ENCODE results near the gene P2RY12. TPM values are rescaled to one million over a fixed set of nuclear protein-coding genes. Genes with fewer than 3 reads are reported as not detected.

The P2RY12 gene
- total RNA-seq, 1 experiment from 2014 or later, result not detected

DNA sequence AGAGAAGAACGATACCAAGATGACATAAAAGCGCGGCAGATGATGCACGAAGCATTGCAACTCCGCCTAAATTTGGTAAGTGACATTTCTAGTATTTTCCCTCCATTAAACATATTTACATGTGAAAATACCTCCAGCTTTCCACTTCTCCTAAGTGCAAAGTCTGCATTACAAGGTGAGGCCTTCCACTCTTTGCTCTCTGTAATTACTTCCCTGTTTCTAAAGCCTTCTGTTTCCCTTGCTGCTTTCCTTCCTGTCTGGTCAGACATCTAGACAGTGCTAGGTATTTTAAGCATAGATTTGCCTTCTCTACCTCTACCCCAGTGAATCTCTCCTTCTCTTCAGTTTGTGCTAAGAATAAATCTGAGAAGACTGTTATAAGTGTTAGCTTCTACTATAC is 1.9 kb downstream of the P2RY12 start:
- no peak for DNase-seq
- Histone ChIP-seq H3K9ac (ENCODE audit: low read length) (no peak overlapping the region), H3K9me2 (replicated peaks; ENCODE audit: low read length) (no peaks in the 10 kb centered on the region), H3K27me3 (ENCODE audit: low read length) (no peaks in the 10 kb centered on the region), H4K20me1 (ENCODE audit: low read length) (no peaks in the 10 kb centered on the region), H3K79me2 (ENCODE audit: low read length) (no peaks in the 10 kb centered on the region), H3K9me3 (ENCODE audit: low read length) (no peaks in the 10 kb centered on the region), H3K4me3 (ENCODE audit: low read length) (no peak overlapping the region), H3K4me1 (ENCODE audit: insufficient read depth, low read length) (no peaks in the 10 kb centered on the region), H3K27ac (ENCODE audit: low read length) (no peak overlapping the region), H3K4me2 (ENCODE audit: low read length) (no peak overlapping the region), H3K36me3 (ENCODE audit: low read depth, low read length) (no peaks in the 10 kb centered on the region), H3F3A (ENCODE audit: low read length, unreplicated experiment) (no peaks in the 10 kb centered on the region), H2AFZ (ENCODE audit: low read length) (no peak overlapping the region)
- TF ChIP-seq, protein P1, sequence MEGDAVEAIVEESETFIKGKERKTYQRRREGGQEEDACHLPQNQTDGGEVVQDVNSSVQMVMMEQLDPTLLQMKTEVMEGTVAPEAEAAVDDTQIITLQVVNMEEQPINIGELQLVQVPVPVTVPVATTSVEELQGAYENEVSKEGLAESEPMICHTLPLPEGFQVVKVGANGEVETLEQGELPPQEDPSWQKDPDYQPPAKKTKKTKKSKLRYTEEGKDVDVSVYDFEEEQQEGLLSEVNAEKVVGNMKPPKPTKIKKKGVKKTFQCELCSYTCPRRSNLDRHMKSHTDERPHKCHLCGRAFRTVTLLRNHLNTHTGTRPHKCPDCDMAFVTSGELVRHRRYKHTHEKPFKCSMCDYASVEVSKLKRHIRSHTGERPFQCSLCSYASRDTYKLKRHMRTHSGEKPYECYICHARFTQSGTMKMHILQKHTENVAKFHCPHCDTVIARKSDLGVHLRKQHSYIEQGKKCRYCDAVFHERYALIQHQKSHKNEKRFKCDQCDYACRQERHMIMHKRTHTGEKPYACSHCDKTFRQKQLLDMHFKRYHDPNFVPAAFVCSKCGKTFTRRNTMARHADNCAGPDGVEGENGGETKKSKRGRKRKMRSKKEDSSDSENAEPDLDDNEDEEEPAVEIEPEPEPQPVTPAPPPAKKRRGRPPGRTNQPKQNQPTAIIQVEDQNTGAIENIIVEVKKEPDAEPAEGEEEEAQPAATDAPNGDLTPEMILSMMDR (conservative IDR thresholded peaks at IDR 0.05; ENCODE audit: low read depth, low read length), result no peak
- no peak for TF ChIP-seq EZH2 (IDR thresholded peaks at IDR 0.05; ENCODE audit: low read length, unreplicated experiment)
- TF ChIP-seq EZH2phosphoT487 (IDR thresholded peaks at IDR 0.05; ENCODE audit: borderline replicate concordance, low read length), result no peak
- ChIA-PET CTCF (no interaction called here), POLR2A (ENCODE audit: unreplicated experiment) (no interaction called here)
- ATAC-seq, result no peak
- no TSS peak for BruUV-seq (replicated peaks)
- intact Hi-C loops (cut with micrococcal nuclease), result no loop called here

DNA sequence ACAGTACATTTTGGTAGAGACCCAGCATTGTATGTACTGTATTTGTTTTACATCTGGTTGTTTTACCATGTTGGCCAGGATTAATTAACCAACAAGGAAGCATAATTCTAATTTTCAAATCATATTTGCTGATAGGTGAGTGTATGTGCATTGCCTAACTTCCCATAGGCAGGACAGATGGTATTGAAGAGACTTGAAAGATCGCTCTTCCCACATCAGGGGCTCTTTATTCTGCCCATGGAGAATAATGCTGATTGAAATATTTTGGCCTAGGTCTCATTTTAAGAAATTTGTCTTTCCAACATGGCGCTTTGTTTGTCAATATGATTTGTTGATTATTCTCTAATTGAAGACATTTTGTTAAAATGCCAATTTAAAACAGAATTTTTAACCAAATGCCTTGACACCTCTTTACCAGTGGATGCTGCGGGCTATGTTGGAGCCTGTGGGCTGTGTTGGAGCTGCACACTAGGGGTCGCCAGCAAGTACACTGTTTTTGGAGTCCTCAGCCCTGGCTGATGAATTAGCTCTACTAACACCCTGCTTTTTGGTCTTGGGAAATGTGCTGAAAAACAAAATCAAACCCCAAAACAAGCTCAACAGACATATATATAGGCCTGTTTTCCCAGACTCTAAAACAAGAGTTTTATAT is 5.3 kb downstream of the P2RY12 start:
- Histone ChIP-seq H3K27me3 (ENCODE audit: low read length) (no peaks in the 10 kb centered on the region), H2AFZ (ENCODE audit: low read length) (no peak overlapping the region), H3K36me3 (ENCODE audit: low read depth, low read length) (no peaks in the 10 kb centered on the region), H3K4me3 (ENCODE audit: low read length) (no peak overlapping the region), H3K4me1 (ENCODE audit: insufficient read depth, low read length) (no peaks in the 10 kb centered on the region), H3K9me3 (ENCODE audit: low read length) (no peaks in the 10 kb centered on the region), H3F3A (ENCODE audit: low read length, unreplicated experiment) (no peaks in the 10 kb centered on the region), H3K27ac (ENCODE audit: low read length) (no peak overlapping the region), H3K4me2 (ENCODE audit: low read length) (no peak overlapping the region), H3K79me2 (ENCODE audit: low read length) (no peaks in the 10 kb centered on the region), H3K9ac (ENCODE audit: low read length) (no peak overlapping the region), H4K20me1 (ENCODE audit: low read length) (no peaks in the 10 kb centered on the region), H3K9me2 (replicated peaks; ENCODE audit: low read length) (no peaks in the 10 kb centered on the region)
- no TSS peak for BruUV-seq (replicated peaks)
- ATAC-seq, result peak; percentile 97
- DNase-seq, result peak; percentile 57
- intact Hi-C loops (cut with micrococcal nuclease), result no loop called here
- CTCF ChIA-PET, result interaction anchor here (1.0 to 2.1 kb wide), 2 partner anchors 60 to 88 kb away, joined by 3 to 10 read pairs; no protein-coding TSS in a partner anchor
- POLR2A ChIA-PET (ENCODE audit: unreplicated experiment), result no interaction called here
- TF ChIP-seq, protein P1 (conservative IDR thresholded peaks at IDR 0.05; ENCODE audit: low read depth, low read length), result peak; percentile 88
- TF ChIP-seq EZH2phosphoT487 (IDR thresholded peaks at IDR 0.05; ENCODE audit: borderline replicate concordance, low read length), result no peak

DNA sequence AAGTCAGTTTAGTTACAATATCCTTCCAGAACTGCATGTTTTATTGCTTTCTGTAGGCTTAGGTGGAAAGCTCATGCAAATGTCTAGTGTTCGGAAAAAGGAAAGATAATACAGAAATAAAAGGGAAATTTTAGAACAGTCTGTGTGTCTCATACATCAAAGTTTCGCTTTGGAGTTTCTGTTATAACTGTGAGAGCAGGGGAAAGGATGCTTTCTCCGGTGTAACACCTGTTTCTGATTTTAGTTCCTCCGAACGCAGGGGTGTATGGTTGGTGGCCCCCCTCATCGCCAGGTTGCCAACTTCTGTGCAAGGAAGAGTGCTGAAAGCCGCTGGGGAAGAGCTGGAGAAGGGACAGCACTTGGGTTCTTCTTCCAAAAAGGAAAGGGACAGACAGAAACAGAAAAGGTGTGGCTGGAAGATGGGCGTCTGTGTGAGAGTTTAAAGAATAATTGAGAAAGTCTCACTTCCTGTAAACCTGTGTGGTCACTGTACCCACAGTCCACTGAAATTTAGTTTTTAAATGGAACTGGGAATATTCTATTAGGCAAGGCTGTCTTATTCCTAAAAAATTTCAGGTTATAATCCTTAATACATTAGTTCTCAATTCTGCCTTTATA is 6.7 kb downstream of the P2RY12 start:
- POLR2A ChIA-PET (ENCODE audit: unreplicated experiment), result no interaction called here
- CTCF ChIA-PET, result interaction anchor here (2.1 kb wide), 1 partner anchor 62 kb away, joined by 10 read pairs; no protein-coding TSS in a partner anchor
- no TSS peak for BruUV-seq (replicated peaks)

More for the DNA sequence above, 6.7 kb downstream of the P2RY12 start:
- TF ChIP-seq EZH2phosphoT487 (IDR thresholded peaks at IDR 0.05; ENCODE audit: borderline replicate concordance, low read length), result no peak
- no peak for TF ChIP-seq EZH2 (IDR thresholded peaks at IDR 0.05; ENCODE audit: low read length, unreplicated experiment)
- TF ChIP-seq, protein P1 (conservative IDR thresholded peaks at IDR 0.05; ENCODE audit: low read depth, low read length), result no peak
- Histone ChIP-seq H3K36me3 (ENCODE audit: low read depth, low read length) (no peaks in the 10 kb centered on the region), H3K9me2 (replicated peaks; ENCODE audit: low read length) (no peaks in the 10 kb centered on the region), H3K4me2 (ENCODE audit: low read length) (no peak overlapping the region), H3K9me3 (ENCODE audit: low read length) (no peaks in the 10 kb centered on the region), H4K20me1 (ENCODE audit: low read length) (no peaks in the 10 kb centered on the region), H2AFZ (ENCODE audit: low read length) (no peak overlapping the region), H3K79me2 (ENCODE audit: low read length) (no peaks in the 10 kb centered on the region), H3K4me3 (ENCODE audit: low read length) (no peak overlapping the region), H3K27ac (ENCODE audit: low read length) (no peak overlapping the region), H3K9ac (ENCODE audit: low read length) (no peak overlapping the region), H3K4me1 (ENCODE audit: insufficient read depth, low read length) (no peaks in the 10 kb centered on the region), H3K27me3 (ENCODE audit: low read length) (no peaks in the 10 kb centered on the region), H3F3A (ENCODE audit: low read length, unreplicated experiment) (no peaks in the 10 kb centered on the region)
- DNase-seq, result no peak
- ATAC-seq, result no peak
- intact Hi-C loops (cut with micrococcal nuclease), result no loop called here
